Nephron (organoid): ENCODE results near the gene ZNF628.

Experiments
- H3K27ac Mint-ChIP-seq, 3 experiments: 2 replicates each; pipeline ENCODE4 v1.8.0; 2020; ENCODE audit warnings: mixed read lengths in 3 of 3, mild to moderate bottlenecking in 2 of 3, moderate library complexity in 1 of 3
- H3K27me3 Mint-ChIP-seq: 2 replicates; pipeline ENCODE4 v1.8.0; 2021; ENCODE audit warnings: low read depth, mild to moderate bottlenecking, moderate library complexity, mixed read lengths
- H3K36me3 Mint-ChIP-seq: 2 replicates; pipeline ENCODE4 v1.8.0; 2020; ENCODE audit warnings: low read depth, mixed read lengths
- H3K4me1 Mint-ChIP-seq: 2 replicates; pipeline ENCODE4 v1.8.0; 2020; ENCODE audit warnings: mixed read lengths
- H3K4me3 Mint-ChIP-seq, 3 experiments: 2 replicates each; pipeline ENCODE4 v1.8.0; 2020; ENCODE audit warnings: mild to moderate bottlenecking in 3 of 3, mixed read lengths in 3 of 3, moderate library complexity in 2 of 3
- H3K9me3 Mint-ChIP-seq: 2 replicates; pipeline ENCODE4 v1.8.0; 2020; ENCODE audit warnings: mixed read lengths
- CTCF ChIP-seq, 3 experiments: fragments of 200-600 bp; sonication (generic); IDR thresholded peaks; one replicate each; pipeline ENCODE4 v1.5.0; 2021; ENCODE audit warnings: antibody characterized with exemption in 3 of 3; ENCODE audit not compliant: unreplicated experiment in 3 of 3

The ZNF628 gene

GRCh38 chr19:55482967-55483705 lies 6.7 kb downstream of the ZNF628 start:
- no peak for TF ChIP-seq CTCF (IDR thresholded peaks at IDR 0.05; ENCODE audit: unreplicated experiment in 3 of 3)
- Mint-ChIP-seq H3K4me1 (peaks cover 41% of the 10 kb centered on the region), H3K9me3 (no peaks in the 10 kb centered on the region), H3K27me3 (no peaks in the 10 kb centered on the region), H3K4me3 (peak overlapping the region in 1 of 3 experiments; percentile 23), H3K36me3 (peaks cover 5% of the 10 kb centered on the region), H3K27ac (no peak overlapping the region)

GRCh38 chr19:55483706-55484592 lies 7.5 kb downstream of the ZNF628 start:
- TF ChIP-seq CTCF (IDR thresholded peaks at IDR 0.05; ENCODE audit: unreplicated experiment in 3 of 3) = no peak
- Mint-ChIP-seq H3K4me1 (peaks cover 33% of the 10 kb centered on the region), H3K4me3 (peak overlapping the region; percentile 70 to 80 (median 78)), H3K27ac (no peak overlapping the region), H3K27me3 (no peaks in the 10 kb centered on the region), H3K36me3 (peaks cover 5% of the 10 kb centered on the region), H3K9me3 (no peaks in the 10 kb centered on the region)

GRCh38 chr19:55484593-55485438 lies 8.4 kb downstream of the ZNF628 start, which contains the start of gene NAT14:
NAT14 (plus strand) TSS chr19:55485188; CDS start chr19:55485709, 521 bp downstream.
- peaks cover 2% of the 10 kb centered on the region for H3K36me3 Mint-ChIP-seq
- peak within 1 kb of the TSS; percentile 85 to 95 (median 92) for H3K4me3 Mint-ChIP-seq
- no peak for TF ChIP-seq CTCF (IDR thresholded peaks at IDR 0.05; ENCODE audit: unreplicated experiment in 3 of 3)
- no peaks in the 10 kb centered on the region for H3K27me3 Mint-ChIP-seq
- no peaks in the 10 kb centered on the region for H3K9me3 Mint-ChIP-seq
- H3K4me1 Mint-ChIP-seq = peaks cover 24% of the 10 kb centered on the region
- H3K27ac Mint-ChIP-seq = peak within 1 kb of the TSS; percentile 83 to 95 (median 87)

- no peaks in the 10 kb centered on the region for H3K27me3 Mint-ChIP-seq
- no peak for TF ChIP-seq CTCF (IDR thresholded peaks at IDR 0.05; ENCODE audit: unreplicated experiment in 3 of 3)
- peak overlapping the region; percentile 85 to 95 (median 92) for H3K4me3 Mint-ChIP-seq
- no peaks in the 10 kb centered on the region for H3K9me3 Mint-ChIP-seq
- no peaks in the 10 kb centered on the region for H3K36me3 Mint-ChIP-seq
- peaks cover 22% of the 10 kb centered on the region for H3K4me1 Mint-ChIP-seq
- H3K27ac Mint-ChIP-seq = peak overlapping the region; percentile 83 to 95 (median 87)
Observed at GRCh38 chr19:55485439-55486011, 9.1 kb downstream of the ZNF628 start.
